Umbilical cord (tissue), 2 donors: ENCODE results near the gene RPLP1. TPM values are rescaled to one million over a fixed set of nuclear protein-coding genes. Genes with fewer than 3 reads are reported as not detected.

Source experiments
- DNase-seq: peaks from one replicate; pipeline ENCODE4 v3.0.0-alpha.2; 2015; ENCODE audit warnings: low spot score
- total RNA-seq: library from RNA; depleted of rRNA; stranded (reverse); fragments of >200 nt; gene quantifications from one replicate; pipeline ENCODE4 v1.2.3, GENCODE V29; 2014; ENCODE audit warnings: low replicate concordance; ENCODE audit not compliant: insufficient read depth

The RPLP1 gene
- 61.6 TPM for total RNA-seq

- DNase-seq = peak; percentile 98
Observed at GRCh38 chr15:69452692-69453521, at the start of gene RPLP1. Gene RPLP1, plus strand, starts transcription at chr15:69452818. Its CDS starts 131 bp downstream, at chr15:69452949.

- DNase-seq = peak; percentile 89
Observed at GRCh38 chr15:69403594-69403993, 49.0 kb upstream of the RPLP1 start.

- no peak for DNase-seq
Observed at GRCh38 chr15:69405110-69405509, 47.5 kb upstream of the RPLP1 start.

GRCh38 chr15:69407719-69408400 is 44.8 kb upstream of the RPLP1 start:
- DNase-seq = no peak

- no peak for DNase-seq
Observed at GRCh38 chr15:69408841-69409240, 43.8 kb upstream of the RPLP1 start.

- DNase-seq = peak; percentile 21
Observed at GRCh38 chr15:69410248-69410874, 42.3 kb upstream of the RPLP1 start.

GRCh38 chr15:69412274-69412673 is 40.3 kb upstream of the RPLP1 start:
- no peak for DNase-seq

GRCh38 chr15:69412701-69413100 is 39.9 kb upstream of the RPLP1 start:
- DNase-seq = peak; percentile 25

- peak; percentile 94 for DNase-seq
Observed at GRCh38 chr15:69413822-69414700, 38.6 kb upstream of the RPLP1 start, which contains the start of gene KIF23. Gene KIF23, plus strand, starts transcription at chr15:69414349. Its CDS starts 117 bp downstream, at chr15:69414466.

GRCh38 chr15:69414701-69415167 is 37.9 kb upstream of the RPLP1 start:
- DNase-seq = peak; percentile 88

GRCh38 chr15:69415381-69415780 is 37.2 kb upstream of the RPLP1 start:
- DNase-seq = peak; percentile 22

GRCh38 chr15:69417581-69417980 is 35.0 kb upstream of the RPLP1 start:
- DNase-seq = no peak

- DNase-seq = no peak
Observed at GRCh38 chr15:69421498-69421897, 31.1 kb upstream of the RPLP1 start.

GRCh38 chr15:69422336-69422895 is 30.2 kb upstream of the RPLP1 start:
- no peak for DNase-seq

GRCh38 chr15:69424001-69424400 is 28.6 kb upstream of the RPLP1 start:
- no peak for DNase-seq

- no peak for DNase-seq
Observed at GRCh38 chr15:69424748-69425413, 27.7 kb upstream of the RPLP1 start.

- no peak for DNase-seq
Observed at GRCh38 chr15:69433831-69434230, 18.8 kb upstream of the RPLP1 start.

GRCh38 chr15:69434238-69434637 is 18.4 kb upstream of the RPLP1 start:
- no peak for DNase-seq

GRCh38 chr15:69434679-69435078 is 17.9 kb upstream of the RPLP1 start:
- no peak for DNase-seq

- no peak for DNase-seq
Observed at GRCh38 chr15:69435985-69436384, 16.6 kb upstream of the RPLP1 start.
